Activated gamma-delta T cell (primary cell): Measurements from ENCODE around the gene EXOC3.

ENCODE experiments used
- DNase-seq: peaks from one replicate; lab custom pipeline; 2025; lab: John Stamatoyannopoulos, UW

The EXOC3 gene

GRCh38 chr5:457195-457961, 14.4 kb downstream of the EXOC3 start:
- DNase-seq: no peak

DNA sequence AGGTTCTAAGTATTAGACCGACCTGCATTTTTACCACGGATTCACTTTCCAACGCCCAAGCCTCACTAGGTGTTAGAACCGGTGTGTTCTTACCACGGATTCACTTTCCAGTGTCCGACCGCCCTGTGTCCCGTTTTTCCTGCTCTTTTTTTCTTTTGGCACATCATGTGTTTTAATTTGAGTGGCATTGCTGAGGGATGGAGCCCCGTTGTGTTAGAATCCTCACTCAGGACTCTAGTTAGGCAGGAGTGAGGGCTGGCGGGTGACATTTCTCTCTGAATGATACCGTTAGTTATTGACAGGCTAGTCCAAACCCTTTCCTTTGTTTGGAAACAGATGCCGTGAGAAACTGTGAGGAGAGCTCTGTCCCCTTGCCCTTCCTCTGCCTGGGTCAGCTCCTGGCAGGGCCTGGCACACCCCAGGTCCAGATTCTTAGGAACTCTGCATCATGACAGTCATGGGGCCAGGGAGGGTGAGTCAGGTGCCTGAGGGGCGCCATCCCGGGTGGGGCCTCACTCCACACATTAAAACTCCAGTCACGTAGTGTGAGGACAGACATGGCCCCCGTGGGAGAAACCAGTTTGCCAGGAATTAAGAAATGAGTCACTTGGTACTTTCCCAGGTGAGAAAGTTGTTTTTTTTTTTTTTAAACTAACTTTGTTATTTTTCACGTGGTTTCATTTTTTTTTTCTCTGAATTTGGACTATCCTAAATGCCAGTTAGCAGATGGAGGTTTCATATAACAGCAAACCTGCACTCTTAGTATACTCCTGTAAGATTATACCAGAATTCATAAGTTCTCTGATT, 15.8 kb downstream of the EXOC3 start:
- no peak for DNase-seq

GRCh38 chr5:459562-460272, 16.7 kb downstream of the EXOC3 start:
- DNase-seq: no peak

GRCh38 chr5:460273-460625, 17.3 kb downstream of the EXOC3 start:
- DNase-seq: no peak

GRCh38 chr5:462051-462481, 19.1 kb downstream of the EXOC3 start:
- DNase-seq: no peak

- DNase-seq: no peak
Measured at GRCh38 chr5:463301-463700, 20.3 kb downstream of the EXOC3 start.

GRCh38 chr5:463952-464351, 21.0 kb downstream of the EXOC3 start:
- DNase-seq: peak; percentile 19

- DNase-seq: no peak
Measured at GRCh38 chr5:464446-464842, 21.5 kb downstream of the EXOC3 start.

- DNase-seq: peak; percentile 16
Measured at GRCh38 chr5:464843-465590, 22.0 kb downstream of the EXOC3 start.

- no peak for DNase-seq
Measured at GRCh38 chr5:465591-466403, 22.8 kb downstream of the EXOC3 start.

- DNase-seq: no peak
Measured at GRCh38 chr5:466661-467310, 23.8 kb downstream of the EXOC3 start.

DNA sequence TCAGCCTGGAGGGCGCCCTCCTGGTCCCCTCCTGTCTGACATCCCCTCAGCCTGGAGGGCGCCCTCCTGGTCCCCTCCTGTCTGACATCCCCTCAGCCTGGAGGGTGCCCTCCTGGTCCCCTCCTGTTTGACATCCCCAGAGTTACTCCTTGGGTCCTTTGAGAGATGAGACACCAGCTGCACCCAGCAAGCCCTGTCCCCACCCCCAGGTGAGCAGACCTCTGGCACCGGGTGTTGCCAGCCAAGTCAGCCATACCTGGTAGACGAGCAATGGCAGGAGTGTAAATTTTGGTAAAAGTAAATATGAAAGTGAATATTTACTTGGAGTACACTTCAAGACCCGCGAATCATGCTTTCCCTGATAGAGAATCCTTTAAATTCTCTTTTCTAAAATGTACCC, 25.4 kb downstream of the EXOC3 start:
- DNase-seq: no peak

DNA sequence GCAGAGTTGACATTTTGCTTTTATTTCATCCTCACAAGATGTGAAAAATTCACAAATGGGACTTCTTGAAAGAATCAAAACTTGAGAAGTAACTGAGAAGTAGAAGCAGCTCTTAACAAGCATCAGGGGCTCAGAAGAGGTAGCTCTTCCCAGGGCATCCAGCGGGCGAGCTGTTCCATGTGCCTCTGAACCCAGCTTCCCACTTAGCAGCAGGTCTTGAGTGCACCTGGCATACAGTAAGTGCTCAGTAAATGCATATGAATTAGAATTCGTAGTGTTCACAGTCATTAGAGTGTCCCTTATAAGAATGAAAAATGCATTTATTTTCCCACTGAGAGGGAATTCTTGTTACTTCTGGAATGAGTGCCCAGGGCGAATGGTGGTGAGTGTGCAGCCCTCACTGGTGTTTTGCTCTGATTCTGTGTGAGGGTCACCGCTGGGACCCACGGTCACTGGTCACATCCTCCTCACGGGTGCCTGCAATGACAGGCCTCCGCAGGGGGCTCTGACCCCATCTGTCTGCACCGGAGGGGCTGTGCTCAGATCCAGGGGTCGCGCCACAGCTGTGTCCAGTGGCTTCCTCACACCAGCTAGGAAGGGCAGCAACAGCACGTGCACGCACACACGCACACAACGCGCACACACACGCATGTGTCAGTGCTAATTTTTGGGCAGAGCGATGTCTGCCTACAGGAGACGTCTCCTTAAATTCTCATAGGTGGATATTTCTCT, 26.9 kb downstream of the EXOC3 start:
- no peak for DNase-seq

GRCh38 chr5:470961-471749, 28.2 kb downstream of the EXOC3 start:
- DNase-seq: no peak

- no peak for DNase-seq
Measured at GRCh38 chr5:471750-472058, 28.7 kb downstream of the EXOC3 start.

DNA sequence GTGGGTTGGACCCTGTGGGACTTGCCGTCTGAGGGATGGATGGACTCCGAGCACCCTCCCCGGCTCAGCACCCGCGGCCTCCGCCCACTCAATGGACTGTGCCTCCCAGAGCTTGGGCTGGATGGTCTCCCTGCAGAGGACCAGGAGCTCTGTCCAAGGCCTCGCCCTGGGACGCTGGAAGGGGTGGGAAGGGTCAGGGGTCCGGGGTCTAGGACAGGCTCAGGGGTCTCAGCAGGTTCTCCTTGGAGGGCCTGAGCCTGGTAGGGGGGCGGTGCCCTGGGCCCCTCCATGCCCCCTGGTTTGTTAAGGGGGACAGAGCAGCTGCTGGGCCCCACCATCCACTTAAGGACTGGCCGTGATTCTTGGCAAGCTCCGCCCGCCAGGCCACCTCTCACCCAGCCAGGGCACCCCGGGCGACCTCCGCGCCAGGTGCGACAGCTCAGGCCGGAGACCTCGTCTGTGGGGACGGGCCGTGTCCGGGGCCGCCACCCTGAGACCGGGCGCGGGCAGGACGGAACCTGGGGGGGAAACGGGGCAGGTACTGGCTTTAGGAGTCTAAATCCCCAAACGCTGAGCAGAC, 29.2 kb downstream of the EXOC3 start:
- DNase-seq: no peak

DNA sequence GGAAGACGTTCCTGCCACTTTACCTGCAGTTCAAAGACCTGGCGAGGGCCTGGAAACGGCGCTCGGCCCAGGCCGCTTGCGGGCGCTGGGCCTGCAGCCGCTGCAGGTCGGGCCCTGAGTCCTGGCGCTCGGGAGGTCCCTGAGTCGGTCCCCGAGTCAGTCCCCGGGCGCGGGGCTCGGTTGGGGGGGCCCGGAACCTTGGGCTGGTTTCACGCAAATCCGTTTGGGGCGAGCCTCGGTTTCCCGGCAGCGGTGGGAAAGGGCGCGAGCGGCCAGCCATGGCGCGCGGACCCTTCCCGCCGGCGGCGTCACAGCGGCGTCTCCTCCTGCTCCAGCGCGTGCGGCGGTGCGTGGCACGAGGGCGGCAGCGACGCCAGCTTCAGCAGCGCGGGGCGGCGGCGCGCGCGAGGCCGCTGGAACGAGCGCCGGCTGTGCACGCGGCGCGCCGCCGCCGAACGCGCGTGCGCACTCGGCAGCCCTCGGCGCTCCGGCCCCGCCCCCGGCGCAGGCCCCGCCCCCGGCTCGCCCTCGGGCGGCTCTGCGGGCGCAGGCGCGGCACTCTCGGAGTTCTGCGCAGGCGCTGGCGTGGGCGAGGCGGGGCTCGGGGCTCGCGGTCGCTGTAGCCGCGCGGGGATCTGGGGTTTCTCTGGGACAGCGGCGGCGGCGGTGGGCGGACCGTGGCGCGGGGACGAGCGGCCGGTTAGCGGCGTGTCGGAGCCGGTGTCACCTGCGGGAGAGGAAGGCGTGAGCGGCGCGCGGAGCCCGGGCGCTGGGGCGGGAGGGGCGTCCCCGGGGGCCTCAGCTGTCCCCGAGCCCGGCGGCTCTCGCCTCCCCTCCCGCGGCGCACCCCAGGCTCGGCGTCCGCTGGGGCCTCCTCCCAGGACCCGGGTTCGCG, 29.9 kb downstream of the EXOC3 start:
- DNase-seq: peak; percentile 85
